Fibroblast of lung (primary cell): ENCODE data around the gene TPH2. TPM values are rescaled to one million over a fixed set of nuclear protein-coding genes. Genes with fewer than 3 reads are reported as not detected.

ENCODE experiments used
- DNase-seq, 2 donors: peaks; one replicate each; pipeline versions ENCODE4 v3.0.0 to v3.0.0-alpha.2; 2010; ENCODE audit warnings: low read depth in 2 of 2
- H2AFZ ChIP-seq: 2 replicates; pipeline ENCODE4 v1.5.1; 2012; ENCODE audit warnings: low read length, control low read depth, inconsistent platforms
- H3K27ac ChIP-seq: 2 replicates; pipeline ENCODE4 v1.5.1; 2011; ENCODE audit warnings: low read length, control low read depth; ENCODE audit not compliant: insufficient read depth
- H3K27me3 ChIP-seq: 2 replicates; pipeline ENCODE4 v1.5.1; 2011; ENCODE audit warnings: mild to moderate bottlenecking, low read length; ENCODE audit not compliant: control insufficient read depth, insufficient read depth
- H3K36me3 ChIP-seq: 2 replicates; pipeline ENCODE4 v1.5.1; 2011; ENCODE audit warnings: low read length; ENCODE audit not compliant: control insufficient read depth, insufficient read depth
- H3K4me1 ChIP-seq: 2 replicates; pipeline ENCODE4 v1.5.1; 2011; ENCODE audit warnings: low read length; ENCODE audit not compliant: control insufficient read depth, insufficient read depth; ENCODE audit errors: extremely low read depth
- H3K4me2 ChIP-seq: 2 replicates; pipeline ENCODE4 v1.5.1; 2011; ENCODE audit warnings: low read length, control low read depth; ENCODE audit not compliant: insufficient read depth; ENCODE audit errors: extremely low read depth
- H3K4me3 ChIP-seq, 4 experiments: fragments of 200-600 bp in 1 of 4; sonication (generic) in 1 of 4; replicated peaks in 1 of 4; 2 replicates each; pipeline ENCODE4 v1.5.1; 2011 to 2016; ENCODE audit warnings: low read length in 4 of 4, low read depth in 3 of 4, mild to moderate bottlenecking in 3 of 4, control low read depth in 2 of 4, inconsistent platforms in 1 of 4, mixed read lengths in 1 of 4; ENCODE audit not compliant: insufficient read depth in 1 of 4; ENCODE audit errors: control extremely low read depth in 1 of 4
- H3K79me2 ChIP-seq: 2 replicates; pipeline ENCODE4 v1.5.1; 2012; ENCODE audit warnings: mild to moderate bottlenecking, low read length, inconsistent platforms; ENCODE audit not compliant: control insufficient read depth, insufficient read depth
- H3K9ac ChIP-seq: 2 replicates; pipeline ENCODE4 v1.5.1; 2011; ENCODE audit warnings: mild to moderate bottlenecking, low read length, control low read depth; ENCODE audit not compliant: insufficient read depth
- H3K9me3 ChIP-seq: 2 replicates; pipeline ENCODE4 v1.5.1; 2012; ENCODE audit warnings: low read depth, low read length; ENCODE audit not compliant: control insufficient read depth, insufficient read depth
- H4K20me1 ChIP-seq: 2 replicates; pipeline ENCODE4 v1.5.1; 2011; ENCODE audit warnings: low read length; ENCODE audit not compliant: control insufficient read depth, insufficient read depth; ENCODE audit errors: extremely low read depth
- EZH2 ChIP-seq: IDR thresholded peaks from 2 replicates; pipeline ENCODE4 v1.5.1; 2012; ENCODE audit warnings: low read length, control low read depth, mild to moderate bottlenecking; ENCODE audit errors: missing control alignments
- polyA plus RNA-seq, 2 donors: library from polyadenylated mRNA; depleted of rRNA in 1 of 2; stranded (reverse) in 1 of 2; unstranded in 1 of 2; fragments of >200 nt; gene quantifications; 2 replicates each; pipeline ENCODE4 v1.2.1, GENCODE V29; 2011 to 2012; ENCODE audit warnings: missing spikeins in 1 of 2
- total RNA-seq: library from RNA; depleted of rRNA; stranded (reverse); fragments of >200 nt; gene quantifications from 2 replicates; pipeline ENCODE4 v1.2.1, GENCODE V29; 2014
- TF ChIP-seq, protein P1 (sequence below), 2 donors: IDR thresholded peaks in 1 of 2; conservative IDR thresholded peaks in 1 of 2; 1 replicate in 1 of 2; 2 replicates in 1 of 2; pipeline ENCODE4 v1.5.1; 2011 to 2012; ENCODE audit warnings: low read length in 2 of 2, control low read depth in 1 of 2, inconsistent platforms in 1 of 2, low read depth in 1 of 2, mild to moderate bottlenecking in 1 of 2

The TPH2 gene
- total and polyA plus RNA-seq, 2 donors (not counting 1 experiment from before 2014, with no cell fraction given), result 0.03 TPM; not detected in 1

- no peaks in the 10 kb centered on the region for H3K79me2 ChIP-seq
- DNase-seq, result no peak
- H4K20me1 ChIP-seq, result no peaks in the 10 kb centered on the region
- H3K9ac ChIP-seq, result no peak overlapping the region
- H3K27me3 ChIP-seq, result no peaks in the 10 kb centered on the region
- no peaks in the 10 kb centered on the region for H3K4me1 ChIP-seq
- TF ChIP-seq EZH2, result no peak
- TF ChIP-seq, protein P1, sequence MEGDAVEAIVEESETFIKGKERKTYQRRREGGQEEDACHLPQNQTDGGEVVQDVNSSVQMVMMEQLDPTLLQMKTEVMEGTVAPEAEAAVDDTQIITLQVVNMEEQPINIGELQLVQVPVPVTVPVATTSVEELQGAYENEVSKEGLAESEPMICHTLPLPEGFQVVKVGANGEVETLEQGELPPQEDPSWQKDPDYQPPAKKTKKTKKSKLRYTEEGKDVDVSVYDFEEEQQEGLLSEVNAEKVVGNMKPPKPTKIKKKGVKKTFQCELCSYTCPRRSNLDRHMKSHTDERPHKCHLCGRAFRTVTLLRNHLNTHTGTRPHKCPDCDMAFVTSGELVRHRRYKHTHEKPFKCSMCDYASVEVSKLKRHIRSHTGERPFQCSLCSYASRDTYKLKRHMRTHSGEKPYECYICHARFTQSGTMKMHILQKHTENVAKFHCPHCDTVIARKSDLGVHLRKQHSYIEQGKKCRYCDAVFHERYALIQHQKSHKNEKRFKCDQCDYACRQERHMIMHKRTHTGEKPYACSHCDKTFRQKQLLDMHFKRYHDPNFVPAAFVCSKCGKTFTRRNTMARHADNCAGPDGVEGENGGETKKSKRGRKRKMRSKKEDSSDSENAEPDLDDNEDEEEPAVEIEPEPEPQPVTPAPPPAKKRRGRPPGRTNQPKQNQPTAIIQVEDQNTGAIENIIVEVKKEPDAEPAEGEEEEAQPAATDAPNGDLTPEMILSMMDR (conservative IDR thresholded peaks at IDR 0.05 in 1 of 2, IDR thresholded peaks at IDR 0.05 in 1 of 2; ENCODE audit: low read depth in 1 of 2, low read length in 2 of 2), result no peak
- H3K9me3 ChIP-seq, result no peaks in the 10 kb centered on the region
- H3K4me3 ChIP-seq, result no peak overlapping the region
- H3K36me3 ChIP-seq, result no peaks in the 10 kb centered on the region
- no peak overlapping the region for H3K27ac ChIP-seq
- H3K4me2 ChIP-seq, result no peak overlapping the region
- H2AFZ ChIP-seq, result no peak overlapping the region
Observed at GRCh38 chr12:72025524-72025923, 86.9 kb downstream of the TPH2 start.

GRCh38 chr12:72028966-72029365 lies 90.3 kb downstream of the TPH2 start:
- no peak overlapping the region for H3K27ac ChIP-seq
- no peak for DNase-seq

DNA sequence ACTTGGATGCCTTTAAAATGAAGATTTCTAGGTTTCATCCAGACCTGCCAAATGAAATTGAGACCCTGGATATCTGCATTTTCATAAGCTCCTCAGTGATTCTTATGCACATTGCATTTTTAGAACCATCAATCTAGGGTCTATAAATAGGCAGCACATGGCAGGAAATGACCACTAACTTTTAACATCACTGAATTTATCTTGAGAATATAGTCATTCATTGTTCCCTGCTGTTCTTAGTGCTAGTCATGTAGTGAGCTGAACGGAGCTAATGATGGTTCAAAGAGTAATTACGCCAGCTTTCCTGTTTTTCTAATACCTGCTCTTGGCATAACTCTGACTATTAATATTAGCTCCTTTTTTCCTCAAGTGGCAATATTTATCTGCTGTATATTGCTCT lies 91.6 kb downstream of the TPH2 start:
- no peak overlapping the region for H3K27ac ChIP-seq

More at GRCh38 chr12:72028966-72029365, 90.3 kb downstream of the TPH2 start:
- Histone ChIP-seq H3K4me2 (no peak overlapping the region), H3K4me1 (no peaks in the 10 kb centered on the region), H3K4me3 (no peak overlapping the region), H2AFZ (no peak overlapping the region), H3K9me3 (no peaks in the 10 kb centered on the region), H4K20me1 (no peaks in the 10 kb centered on the region), H3K36me3 (no peaks in the 10 kb centered on the region), H3K79me2 (no peaks in the 10 kb centered on the region), H3K9ac (no peak overlapping the region), H3K27me3 (no peaks in the 10 kb centered on the region)
- TF ChIP-seq EZH2, result no peak
- TF ChIP-seq, protein P1 (conservative IDR thresholded peaks at IDR 0.05 in 1 of 2, IDR thresholded peaks at IDR 0.05 in 1 of 2; ENCODE audit: low read depth in 1 of 2, low read length in 2 of 2), result no peak

More for the DNA sequence above, 91.6 kb downstream of the TPH2 start:
- Histone ChIP-seq H3K36me3 (no peaks in the 10 kb centered on the region), H3K27me3 (no peaks in the 10 kb centered on the region), H3K79me2 (no peaks in the 10 kb centered on the region), H3K4me2 (no peak overlapping the region), H3K9me3 (no peaks in the 10 kb centered on the region), H3K4me1 (no peaks in the 10 kb centered on the region), H3K9ac (no peak overlapping the region), H4K20me1 (no peaks in the 10 kb centered on the region), H2AFZ (no peak overlapping the region), H3K4me3 (no peak overlapping the region)
- no peak for TF ChIP-seq EZH2
- TF ChIP-seq, protein P1 (conservative IDR thresholded peaks at IDR 0.05 in 1 of 2, IDR thresholded peaks at IDR 0.05 in 1 of 2; ENCODE audit: low read depth in 1 of 2, low read length in 2 of 2), result no peak
- peak in 1 of 2 donors; percentile 4 for DNase-seq
